GM06990 (cell line): Measurements from ENCODE around the gene RRBP1.

ENCODE experiments used
- DNase-seq: peaks from one replicate; pipeline ENCODE4 v3.0.0-alpha.2; 2011; ENCODE audit not compliant: insufficient read length; ENCODE audit errors: extremely low read depth
- H3K27me3 ChIP-seq: replicated peaks from 2 replicates; pipeline ENCODE4 v1.6.0; 2011; ENCODE audit warnings: low read length; ENCODE audit not compliant: control insufficient read depth, insufficient read depth
- H3K36me3 ChIP-seq: 2 replicates; pipeline ENCODE4 v1.5.1; 2011; ENCODE audit warnings: low read length; ENCODE audit not compliant: control insufficient read depth, insufficient read depth
- H3K4me3 ChIP-seq: replicated peaks from 2 replicates; pipeline ENCODE4 v1.5.1; 2011; ENCODE audit warnings: low read depth, mild to moderate bottlenecking, control low read depth, low read length
- CTCF ChIP-seq: IDR thresholded peaks from 2 replicates; pipeline ENCODE4 v1.5.1; 2011; ENCODE audit warnings: low read length, control low read depth, mild to moderate bottlenecking, inconsistent platforms; ENCODE audit not compliant: insufficient read depth, poor library complexity, severe bottlenecking

The RRBP1 gene

GRCh38 chr20:17606001-17606400 lies 76.0 kb downstream of the RRBP1 start:
- DNase-seq, result no peak
- Histone ChIP-seq H3K27me3 (no peaks in the 10 kb centered on the region), H3K36me3 (no peaks in the 10 kb centered on the region), H3K4me3 (no peak overlapping the region)
- TF ChIP-seq CTCF, result no peak

- H3K36me3 ChIP-seq, result no peaks in the 10 kb centered on the region
- no peak for TF ChIP-seq CTCF
- no peak for DNase-seq
- no peaks in the 10 kb centered on the region for H3K27me3 ChIP-seq
- no peak overlapping the region for H3K4me3 ChIP-seq
Measured at GRCh38 chr20:17605131-17605660, 76.8 kb downstream of the RRBP1 start.

GRCh38 chr20:17602493-17602892 lies 79.5 kb downstream of the RRBP1 start:
- no peak for DNase-seq
- TF ChIP-seq CTCF, result no peak
- Histone ChIP-seq H3K4me3 (no peak overlapping the region), H3K27me3 (no peaks in the 10 kb centered on the region), H3K36me3 (no peaks in the 10 kb centered on the region)

GRCh38 chr20:17601957-17602356 lies 80.1 kb downstream of the RRBP1 start:
- Histone ChIP-seq H3K27me3 (no peaks in the 10 kb centered on the region), H3K4me3 (no peak overlapping the region), H3K36me3 (no peaks in the 10 kb centered on the region)
- TF ChIP-seq CTCF, result no peak
- no peak for DNase-seq

GRCh38 chr20:17598013-17598550 lies 84.0 kb downstream of the RRBP1 start:
- no peak overlapping the region for H3K4me3 ChIP-seq
- H3K27me3 ChIP-seq, result no peaks in the 10 kb centered on the region
- DNase-seq, result no peak
- no peaks in the 10 kb centered on the region for H3K36me3 ChIP-seq
- no peak for TF ChIP-seq CTCF

- no peak for TF ChIP-seq CTCF
- no peak for DNase-seq
Measured at GRCh38 chr20:17595856-17596255, 86.2 kb downstream of the RRBP1 start.

More at GRCh38 chr20:17595856-17596255, 86.2 kb downstream of the RRBP1 start:
- Histone ChIP-seq H3K36me3 (no peaks in the 10 kb centered on the region), H3K27me3 (no peaks in the 10 kb centered on the region), H3K4me3 (no peak overlapping the region)
